Activated T-cell treated with anti-CD3 and anti-CD28 coated beads for 1 hour (primary cell): ENCODE measurements around the gene SH3PXD2A.

Source experiments
- DNase-seq: peaks from one replicate; pipeline ENCODE4 v3.0.0-alpha.2; 2020; ENCODE audit warnings: low read depth

SH3PXD2A gene

GRCh38 chr10:103723557-103723956 is 131.8 kb downstream of the SH3PXD2A start:
- no peak for DNase-seq

DNA sequence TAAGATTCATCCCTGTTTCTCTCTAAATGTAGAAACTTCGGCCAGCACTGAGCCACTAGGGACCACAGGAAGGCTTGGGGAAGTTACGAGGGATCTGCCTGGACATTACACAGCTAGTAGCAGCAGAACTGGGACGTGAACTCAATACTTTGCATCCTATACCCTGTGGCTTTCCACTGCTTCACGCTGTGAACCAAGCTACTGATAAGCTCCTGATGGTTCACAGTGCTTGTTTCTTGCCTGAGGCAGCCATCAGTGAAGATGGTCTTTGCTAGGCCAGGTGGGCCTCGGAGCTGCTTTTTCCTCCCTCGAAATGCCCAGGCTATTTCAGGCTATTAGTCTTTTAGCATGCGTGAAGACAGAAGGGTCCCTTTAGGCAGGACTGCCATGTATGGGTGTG is 132.7 kb downstream of the SH3PXD2A start:
- DNase-seq: no peak

GRCh38 chr10:103720964-103721335 is 134.4 kb downstream of the SH3PXD2A start:
- DNase-seq: no peak

DNA sequence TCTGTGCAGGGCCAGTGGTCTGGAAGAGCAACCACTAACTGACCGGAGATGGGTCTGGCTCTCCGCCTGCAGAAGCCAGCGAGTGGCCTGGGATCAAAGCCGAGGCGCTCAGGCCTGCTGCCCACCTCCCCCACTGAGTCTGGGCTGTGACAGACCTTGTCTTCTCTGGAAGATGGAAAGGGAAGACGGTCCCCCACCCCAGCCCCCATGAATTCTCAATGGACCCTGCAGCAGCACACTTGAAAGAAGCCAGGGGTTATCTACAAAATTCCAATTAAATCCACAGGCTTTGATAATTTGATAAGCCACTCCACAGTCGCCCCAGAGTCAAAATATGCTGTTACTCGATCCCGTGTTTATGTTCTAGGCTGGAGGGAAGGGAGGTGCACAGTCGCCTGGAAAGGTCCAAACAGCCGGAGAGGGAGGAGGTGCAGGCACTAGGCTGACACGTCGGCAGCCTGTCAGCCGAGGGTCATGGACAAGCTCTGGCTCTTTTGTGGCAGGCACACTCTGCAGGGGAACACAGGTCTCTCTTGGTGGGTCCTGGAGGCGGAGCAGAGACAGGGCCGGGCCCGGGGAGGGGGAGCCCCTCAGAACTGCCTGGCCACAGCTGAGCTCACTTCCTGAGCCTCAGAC is 134.9 kb downstream of the SH3PXD2A start:
- DNase-seq: no peak

DNA sequence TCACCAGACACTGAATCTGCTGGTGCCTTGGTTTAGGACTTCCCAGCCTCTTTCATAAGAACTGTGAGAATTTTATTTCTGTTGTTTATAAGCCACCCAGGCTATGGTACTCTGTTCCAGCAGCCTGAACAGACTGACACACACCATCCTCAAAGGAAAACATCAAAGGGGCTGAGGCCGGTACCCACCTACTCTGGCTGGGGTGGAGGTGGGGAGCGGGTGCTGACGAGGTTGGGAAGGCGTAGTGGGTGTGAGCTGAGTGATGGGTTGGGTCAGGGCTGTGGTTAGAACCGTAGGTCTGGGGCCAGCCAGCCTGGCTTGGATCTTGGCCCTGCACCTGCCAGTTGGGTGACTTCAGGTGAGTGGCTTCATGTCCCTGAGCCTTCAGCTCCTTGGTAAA is 136.3 kb downstream of the SH3PXD2A start:
- DNase-seq: no peak

DNA sequence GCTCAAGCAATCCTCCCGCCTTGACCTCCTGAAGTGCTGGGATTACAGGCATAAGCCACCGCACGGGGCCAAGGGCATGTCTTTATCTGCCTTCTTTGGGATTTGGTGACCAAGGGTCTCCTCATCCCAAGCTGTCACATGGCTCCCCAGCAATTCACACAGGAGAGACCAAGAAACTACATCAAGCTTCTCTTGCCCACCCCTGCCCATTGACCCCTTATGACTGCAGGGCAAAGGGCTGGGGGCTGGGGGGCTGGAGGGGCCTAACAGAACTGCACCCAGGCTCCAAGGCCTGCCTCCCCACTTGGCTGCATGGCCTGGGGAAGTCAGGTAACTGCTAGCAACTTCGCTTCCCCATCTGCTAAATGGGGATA is 137.1 kb downstream of the SH3PXD2A start:
- DNase-seq: no peak

DNA sequence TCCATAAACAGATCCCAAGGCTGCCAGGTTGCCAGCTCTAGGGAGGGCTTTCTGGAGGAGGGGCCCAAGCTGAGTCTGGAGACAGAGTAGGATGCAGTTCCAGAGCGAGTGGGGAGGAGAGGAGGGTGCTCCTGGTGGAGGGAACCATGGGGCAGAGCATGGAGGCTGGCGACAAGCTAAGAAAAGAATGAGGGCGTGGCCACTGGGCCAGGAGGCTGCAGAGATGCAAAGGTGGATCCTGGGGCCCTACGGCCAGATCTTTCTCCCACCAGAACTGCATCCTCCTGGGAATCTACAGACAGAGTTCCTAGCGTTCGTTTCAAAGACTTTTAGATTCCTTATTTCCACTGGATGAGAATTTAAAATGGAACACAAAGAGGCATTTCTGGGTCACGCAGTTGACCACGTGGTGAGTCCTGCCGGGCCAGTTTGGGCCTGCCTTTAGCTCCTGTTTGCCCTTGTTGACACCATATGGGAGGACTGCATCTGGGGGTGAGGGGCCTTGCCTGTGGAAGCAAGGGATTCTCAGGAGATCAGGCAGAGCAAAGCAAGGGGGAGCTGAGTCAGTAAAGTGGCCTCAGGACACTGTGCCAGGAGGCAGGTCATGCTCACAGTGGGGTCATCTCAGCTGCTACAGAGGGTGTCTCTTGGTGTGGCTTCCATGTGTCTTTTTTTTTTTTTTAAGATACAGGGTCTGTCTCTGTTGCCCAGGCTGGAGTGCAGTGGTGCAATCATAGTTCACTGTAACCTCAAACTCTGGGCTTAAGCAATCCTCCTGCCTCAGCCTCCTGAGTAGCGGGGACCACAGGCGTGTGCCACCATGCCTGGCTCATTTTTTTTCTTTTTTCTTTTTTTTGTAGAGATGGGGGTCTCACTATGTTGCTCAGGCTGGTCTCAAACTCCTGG is 137.8 kb downstream of the SH3PXD2A start:
- no peak for DNase-seq

GRCh38 chr10:103716206-103717160 is 138.9 kb downstream of the SH3PXD2A start:
- no peak for DNase-seq

- DNase-seq: no peak
These were observed 139.9 kb downstream of the SH3PXD2A start for GRCh38 chr10:103715430-103715829.

DNA sequence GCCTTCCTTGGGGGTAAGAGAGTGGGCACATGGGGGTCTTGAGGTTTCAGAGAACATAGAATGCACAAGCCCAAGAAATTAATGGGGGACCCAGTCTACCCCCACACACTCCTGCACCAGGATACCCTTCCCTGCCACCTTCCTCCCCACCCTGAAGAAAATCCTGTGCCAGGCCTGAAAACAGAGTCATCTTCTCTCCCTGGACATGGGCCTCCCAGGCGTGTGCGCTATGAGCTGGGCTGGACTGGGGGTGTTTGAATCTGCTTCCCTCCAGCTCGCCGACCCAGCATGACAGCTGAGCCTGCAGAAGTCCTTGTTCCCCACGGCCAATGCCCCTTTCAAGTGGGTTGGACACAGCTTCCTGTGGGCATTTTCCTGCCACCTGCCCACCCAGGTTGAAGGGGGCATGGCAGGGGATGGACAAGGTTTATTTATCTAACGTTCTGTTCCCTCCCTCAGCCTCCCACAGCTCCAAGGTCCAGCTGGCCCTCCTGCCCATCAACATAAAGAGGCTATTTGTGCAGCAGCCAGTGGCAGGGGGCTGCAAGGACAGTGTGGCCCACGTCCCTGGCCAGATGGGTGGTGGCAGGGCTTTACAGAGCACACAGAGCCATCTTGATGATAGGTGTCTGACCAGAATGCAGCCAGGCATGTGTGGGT is 141.0 kb downstream of the SH3PXD2A start:
- DNase-seq: no peak

- no peak for DNase-seq
These were observed 141.7 kb downstream of the SH3PXD2A start for GRCh38 chr10:103713676-103714075.

- peak; percentile 74 for DNase-seq
These were observed 142.4 kb downstream of the SH3PXD2A start for GRCh38 chr10:103712898-103713498.

- DNase-seq: no peak
These were observed 143.2 kb downstream of the SH3PXD2A start for GRCh38 chr10:103712146-103712545.

- no peak for DNase-seq
These were observed 143.9 kb downstream of the SH3PXD2A start for GRCh38 chr10:103711351-103711994.

- no peak for DNase-seq
These were observed 144.9 kb downstream of the SH3PXD2A start for GRCh38 chr10:103710490-103710889.

DNA sequence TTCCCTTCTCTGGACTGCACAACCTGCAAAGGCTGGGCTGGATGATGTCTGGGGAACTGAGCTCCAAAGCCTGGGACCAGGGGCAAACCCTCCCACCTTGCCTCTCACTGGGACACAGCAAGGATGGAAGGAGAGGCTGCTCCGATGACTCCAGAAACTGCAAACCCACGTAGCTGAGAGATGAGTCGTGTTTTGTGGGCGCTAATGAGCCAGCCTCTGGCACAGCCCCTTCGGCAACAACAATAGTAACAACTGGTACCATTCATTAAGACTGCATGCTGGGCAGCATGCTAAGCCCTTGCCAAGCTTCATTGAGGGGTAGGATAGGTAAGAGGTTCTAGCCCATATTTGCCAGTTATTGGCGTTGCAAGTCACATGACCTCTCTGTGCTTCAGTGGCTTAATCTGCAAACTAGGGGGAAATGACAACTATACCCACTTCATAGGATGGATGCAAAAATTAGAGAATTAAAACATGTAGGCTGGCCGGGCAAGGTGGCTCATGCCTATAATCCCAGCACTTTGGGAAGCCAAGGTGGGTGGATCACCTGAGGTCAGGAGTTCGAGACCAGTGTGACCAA is 145.9 kb downstream of the SH3PXD2A start:
- DNase-seq: no peak

DNA sequence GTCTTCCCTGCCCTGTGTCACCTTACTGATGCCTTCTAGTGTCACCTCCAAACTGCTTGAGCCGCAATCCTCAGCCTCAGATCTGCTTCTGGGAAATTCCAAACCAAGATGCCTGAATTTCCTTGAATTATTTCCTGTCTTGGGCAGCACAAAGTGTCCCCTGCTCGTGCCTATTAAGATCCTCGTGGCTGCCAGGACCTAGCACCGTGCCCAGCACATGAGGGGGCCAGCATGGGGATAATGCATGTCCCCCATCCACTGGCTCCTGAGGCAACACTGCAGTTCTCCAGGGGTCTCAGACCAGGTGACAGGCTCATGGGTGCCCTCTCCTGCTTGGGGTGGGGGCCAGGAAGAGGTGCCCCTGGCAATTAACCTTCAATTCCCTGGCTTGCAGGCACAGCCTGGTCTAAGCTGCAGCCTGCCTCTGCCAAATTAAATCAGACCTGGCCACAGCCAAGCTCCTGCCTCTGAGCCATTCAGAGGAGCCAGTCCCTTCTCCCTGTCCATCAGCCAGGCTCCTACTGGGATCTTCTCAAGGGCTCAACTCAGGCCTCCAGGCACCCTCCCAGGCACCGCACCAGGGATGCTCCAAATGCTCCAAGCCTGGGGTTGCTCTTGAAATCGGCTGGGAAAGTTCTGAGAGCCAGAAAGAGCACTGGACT is 146.6 kb downstream of the SH3PXD2A start:
- no peak for DNase-seq

DNA sequence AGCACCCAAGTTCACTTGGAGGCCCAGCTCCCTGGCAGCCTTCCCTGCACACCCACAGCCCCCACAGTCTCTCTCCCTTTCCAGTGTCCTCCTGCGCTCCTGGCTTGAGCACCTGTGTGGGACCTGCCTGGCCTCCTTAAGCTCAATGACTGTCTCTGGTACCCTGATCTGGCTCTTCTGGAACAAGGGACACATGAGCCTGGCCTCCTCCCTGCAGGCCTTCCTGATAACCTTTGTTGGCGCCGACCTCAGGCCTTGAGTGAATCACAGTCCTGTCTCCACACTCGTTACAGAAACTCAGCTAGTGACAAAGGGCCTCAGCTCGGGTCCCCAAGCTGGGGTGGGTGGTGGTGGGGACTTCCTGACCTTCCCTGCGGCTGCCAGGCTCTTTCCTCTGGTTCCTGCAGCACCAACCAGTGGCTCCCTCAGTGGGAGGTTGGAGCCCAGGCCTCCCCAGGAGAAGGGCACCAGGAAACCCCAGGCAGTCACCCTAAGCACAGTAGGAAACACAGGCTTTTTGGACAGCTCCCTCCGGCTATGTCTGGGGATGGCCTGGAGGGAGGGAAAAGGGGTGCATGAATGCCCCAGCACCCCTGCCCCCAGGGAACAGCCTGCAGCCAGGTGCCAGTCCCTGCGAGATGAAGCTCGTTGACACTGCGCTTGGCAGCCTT is 147.3 kb downstream of the SH3PXD2A start:
- DNase-seq: no peak

GRCh38 chr10:103706762-103707161 is 148.6 kb downstream of the SH3PXD2A start:
- DNase-seq: no peak
